HepG2 (cell line): Measurements from ENCODE around the gene COASY. TPM values are rescaled to one million over a fixed set of nuclear protein-coding genes. Genes with fewer than 3 reads are reported as not detected.

Experiments
- CBX1 ChIP-seq: IDR thresholded peaks from one replicate; pipeline ENCODE4 v1.6.1; 2016; ENCODE audit warnings: antibody characterized with exemption, low read depth
- DBP ChIP-seq: sonication (generic); formaldehyde crosslinking; IDR thresholded peaks from 2 replicates; pipeline ENCODE4 v1.4.0; 2020; ENCODE audit warnings: missing genetic modification reagents; ENCODE audit errors: not compliant biosample characterization
- ELF1 ChIP-seq: sonication (generic); formaldehyde crosslinking; IDR thresholded peaks from 2 replicates; pipeline ENCODE4 v1.4.0; 2020; ENCODE audit warnings: missing genetic modification reagents
- FOXJ3 ChIP-seq: sonication (generic); formaldehyde crosslinking; IDR thresholded peaks from 2 replicates; pipeline ENCODE4 v1.4.0; 2020; ENCODE audit warnings: missing genetic modification reagents, mild to moderate bottlenecking, borderline replicate concordance
- FOXP4 ChIP-seq: sonication (generic); formaldehyde crosslinking; IDR thresholded peaks from 2 replicates; pipeline ENCODE4 v1.4.0; 2020; ENCODE audit warnings: missing genetic modification reagents
- HBP1 ChIP-seq: IDR thresholded peaks from 2 replicates; pipeline ENCODE4 v1.6.1; 2016; ENCODE audit warnings: low read depth, control low read depth
- HOXA7 ChIP-seq: sonication (generic); formaldehyde crosslinking; IDR thresholded peaks from 2 replicates; pipeline ENCODE4 v1.8.1; 2022; ENCODE audit warnings: mild to moderate bottlenecking, missing genetic modification reagents, moderate library complexity
- IKZF5 ChIP-seq: IDR thresholded peaks from 2 replicates; pipeline ENCODE4 v1.6.1; 2018; ENCODE audit warnings: missing genetic modification reagents, mild to moderate bottlenecking, missing compliant biosample characterization
- IRF9 ChIP-seq: sonication (generic); formaldehyde crosslinking; IDR thresholded peaks from 2 replicates; pipeline ENCODE4 v1.8.0; 2022; ENCODE audit warnings: missing genetic modification reagents, mild to moderate bottlenecking, borderline replicate concordance
- JARID2 ChIP-seq: sonication (generic); formaldehyde crosslinking; IDR thresholded peaks from 2 replicates; pipeline ENCODE4 v1.8.1; 2023; ENCODE audit warnings: missing genetic modification reagents, inconsistent platforms; ENCODE audit not compliant: insufficient replicate concordance
- JDP2 ChIP-seq: sonication (generic); formaldehyde crosslinking; IDR thresholded peaks from 2 replicates; pipeline ENCODE4 v1.8.1; 2022; ENCODE audit warnings: missing genetic modification reagents, borderline replicate concordance
- KAT8 ChIP-seq: IDR thresholded peaks from 2 replicates; pipeline ENCODE4 v1.6.1; 2016; ENCODE audit warnings: missing genetic modification reagents, missing compliant biosample characterization
- MAZ ChIP-seq, 2 experiments: sonication (generic) in 1 of 2; formaldehyde crosslinking in 1 of 2; IDR thresholded peaks; 2 replicates each; pipeline versions ENCODE4 v1.5.0 to v1.6.1; 2012 to 2020; ENCODE audit warnings: low read depth in 2 of 2, mild to moderate bottlenecking in 2 of 2, borderline replicate concordance in 1 of 2, improper control_type of control experiment in 1 of 2, low read length in 1 of 2, missing genetic modification reagents in 1 of 2, moderate library complexity in 1 of 2
- NKX3-1 ChIP-seq: sonication (generic); formaldehyde crosslinking; IDR thresholded peaks from 2 replicates; pipeline ENCODE4 v1.5.0; 2020; ENCODE audit warnings: missing genetic modification reagents
- PCBP1 ChIP-seq: fragments of 200-400 bp; formaldehyde crosslinking; IDR thresholded peaks from 2 replicates; pipeline ENCODE4 v1.6.1; 2017; ENCODE audit warnings: mild to moderate bottlenecking, low read depth, low read length, borderline replicate concordance
- RORA ChIP-seq: sonication (generic); formaldehyde crosslinking; IDR thresholded peaks from 2 replicates; pipeline ENCODE4 v1.5.0; 2020; ENCODE audit warnings: mild to moderate bottlenecking, missing genetic modification reagents, moderate library complexity
- SRY ChIP-seq: sonication (generic); formaldehyde crosslinking; IDR thresholded peaks from 2 replicates; pipeline ENCODE4 v1.8.0; 2022; ENCODE audit warnings: mild to moderate bottlenecking, missing genetic modification reagents
- ZNF710 ChIP-seq: sonication (generic); formaldehyde crosslinking; IDR thresholded peaks from 2 replicates; pipeline ENCODE4 v1.5.0; 2020; ENCODE audit warnings: mild to moderate bottlenecking, missing genetic modification reagents, borderline replicate concordance
- ZSCAN20 ChIP-seq: sonication (generic); formaldehyde crosslinking; IDR thresholded peaks from 2 replicates; pipeline ENCODE4 v1.4.0; 2020; ENCODE audit warnings: missing genetic modification reagents, mild to moderate bottlenecking, borderline replicate concordance
- polyA plus RNA-seq, 8 experiments: library from polyadenylated mRNA; depleted of rRNA in 3 of 8; stranded (reverse) in 7 of 8; unstranded in 1 of 8; fragments of >200 nt; fragmentation: Illumina TruSeq in 4 of 8; extraction: Trizol in 4 of 8; gene quantifications; 2 replicates each; pipeline versions ENCODE4 v1.2.1 to v1.2.3, GENCODE V29; 2011 to 2016; ENCODE audit warnings: low read depth in 4 of 8, missing spikeins in 1 of 8, mixed read lengths in 1 of 8; ENCODE audit not compliant: insufficient read depth in 1 of 8
- total RNA-seq, 5 experiments: library from RNA; depleted of rRNA; stranded (reverse); fragments of >200 nt; fragmentation: Illumina TruSeq; extraction: Trizol; gene quantifications; 2 replicates each; pipeline ENCODE4 v1.2.3, GENCODE V29; 2016; ENCODE audit warnings: low read depth in 1 of 5

The COASY gene
- total and polyA plus RNA-seq, 2 of the 13 experiments (the other 11 are each of a cell fraction or from before 2014, with no cell fraction given): 90.7 to 125 TPM

GRCh38 chr17:42531455-42532354 lies 30.2 kb upstream of the COASY start (continued):
- peak; percentile 18 for TF ChIP-seq FOXP4 (CRISPR knock-in tag)
- TF ChIP-seq HBP1: no peak
- no peak for TF ChIP-seq RORA (CRISPR knock-in tag)
- no peak for TF ChIP-seq MAZ (IDR thresholded peaks at IDR 0.05; ENCODE audit: borderline replicate concordance, low read depth, low read length)
- TF ChIP-seq MAZ (CRISPR knock-in tag; IDR thresholded peaks at IDR 0.05; ENCODE audit: low read depth): peak; percentile 53; the same call in 1 of the 2 replicates
- no peak for TF ChIP-seq JARID2
- TF ChIP-seq PCBP1: no peak
- TF ChIP-seq NKX3-1 (CRISPR knock-in tag): no peak
- 0 out of 2 replicates have a peak, but pooled peaks have one; percentile 26 for TF ChIP-seq ELF1
- TF ChIP-seq IRF9 (CRISPR knock-in tag): 0 out of 2 replicates have a peak, but pooled peaks have one; percentile 26
- TF ChIP-seq ZSCAN20 (CRISPR knock-in tag): no peak
- no peak for TF ChIP-seq SRY (CRISPR knock-in tag)
- no peak for TF ChIP-seq ZNF710 (CRISPR knock-in tag)
- no peak for TF ChIP-seq IKZF5 (CRISPR knock-in tag)
- TF ChIP-seq DBP (CRISPR knock-in tag): peak; percentile 52
- no peak for TF ChIP-seq JDP2 (CRISPR knock-in tag)
- peak; percentile 20 for TF ChIP-seq CBX1
- no peak for TF ChIP-seq KAT8 (CRISPR knock-in tag)
- 0 out of 2 replicates have a peak, but pooled peaks have one; percentile 53 for TF ChIP-seq FOXJ3
- no peak for TF ChIP-seq HOXA7 (CRISPR knock-in tag)
